ENCODE results near the gene SCAP.

Gene SCAP

GRCh38 chr3:47412842-47413520 is 62.8 kb downstream of the SCAP start:
- no peak for DNase-seq

GRCh38 chr3:47412453-47412756 is 63.3 kb downstream of the SCAP start:
- DNase-seq: no peak

GRCh38 chr3:47411696-47412452 is 63.9 kb downstream of the SCAP start:
- DNase-seq: no peak

GRCh38 chr3:47410801-47411646 is 64.7 kb downstream of the SCAP start:
- no peak for DNase-seq

- no peak for DNase-seq
Observed at GRCh38 chr3:47410417-47410720, 65.4 kb downstream of the SCAP start.

- DNase-seq: no peak
Observed at GRCh38 chr3:47409688-47410416, 65.9 kb downstream of the SCAP start.

GRCh38 chr3:47409284-47409683 is 66.5 kb downstream of the SCAP start:
- DNase-seq: no peak

GRCh38 chr3:47408839-47409229 is 66.9 kb downstream of the SCAP start:
- no peak for DNase-seq

GRCh38 chr3:47407896-47408838 is 67.6 kb downstream of the SCAP start:
- DNase-seq: no peak

GRCh38 chr3:47407237-47407636 is 68.5 kb downstream of the SCAP start:
- DNase-seq: no peak

GRCh38 chr3:47406762-47407149 is 69.0 kb downstream of the SCAP start:
- no peak for DNase-seq

GRCh38 chr3:47405820-47406761 is 69.7 kb downstream of the SCAP start:
- no peak for DNase-seq

- no peak for DNase-seq
Observed at GRCh38 chr3:47404955-47405790, 70.6 kb downstream of the SCAP start.

- no peak for DNase-seq
Observed at GRCh38 chr3:47404431-47404876, 71.3 kb downstream of the SCAP start.

- no peak for DNase-seq
Observed at GRCh38 chr3:47399531-47400270, 76.0 kb downstream of the SCAP start.

- DNase-seq: no peak
Observed at GRCh38 chr3:47399016-47399415, 76.7 kb downstream of the SCAP start.

GRCh38 chr3:47398228-47398627 is 77.5 kb downstream of the SCAP start:
- no peak for DNase-seq

- no peak for DNase-seq
Observed at GRCh38 chr3:47394881-47395280, 80.9 kb downstream of the SCAP start.
